RPMI8226 (cell line): ENCODE results near the gene ANKRD12.
"Not testable (repeated sequence)": the region's sequence is repeated elsewhere in the genome, so short reads cannot be mapped to it uniquely, and the experiment has no call there.

ENCODE experiments used
- DNase-seq: peaks from one replicate; pipeline ENCODE4 v3.0.0-alpha.2; 2015

The ANKRD12 gene

GRCh38 chr18:9234528-9234927, 97.9 kb downstream of the ANKRD12 start:
- no peak for DNase-seq

GRCh38 chr18:9237981-9238380, 101.4 kb downstream of the ANKRD12 start:
- DNase-seq: no peak

GRCh38 chr18:9239720-9240119, 103.1 kb downstream of the ANKRD12 start:
- DNase-seq: no peak

- DNase-seq: no peak
Measured at GRCh38 chr18:9240270-9240669, 103.7 kb downstream of the ANKRD12 start.

GRCh38 chr18:9243029-9243428, 106.4 kb downstream of the ANKRD12 start:
- DNase-seq: no peak

- DNase-seq: no peak
Measured at GRCh38 chr18:9244376-9244775, 107.8 kb downstream of the ANKRD12 start.

- DNase-seq: no peak
Measured at GRCh38 chr18:9248661-9249060, 112.1 kb downstream of the ANKRD12 start.

GRCh38 chr18:9249254-9249653, 112.7 kb downstream of the ANKRD12 start:
- DNase-seq: no peak

GRCh38 chr18:9259173-9259572, 122.6 kb downstream of the ANKRD12 start:
- DNase-seq: no peak

GRCh38 chr18:9260388-9261380, 124.1 kb downstream of the ANKRD12 start:
- no peak for DNase-seq

- DNase-seq: no peak
Measured at GRCh38 chr18:9263264-9263663, 126.7 kb downstream of the ANKRD12 start.

- not testable (repeated sequence) for DNase-seq
Measured at GRCh38 chr18:9264797-9265196, 128.2 kb downstream of the ANKRD12 start.

GRCh38 chr18:9273221-9273620, 136.6 kb downstream of the ANKRD12 start:
- no peak for DNase-seq

GRCh38 chr18:9275890-9276289, 139.3 kb downstream of the ANKRD12 start:
- DNase-seq: no peak

GRCh38 chr18:9278028-9278427, 141.4 kb downstream of the ANKRD12 start:
- DNase-seq: no peak

GRCh38 chr18:9280849-9281248, 144.3 kb downstream of the ANKRD12 start:
- no peak for DNase-seq

- no peak for DNase-seq
Measured at GRCh38 chr18:9281780-9282179, 145.2 kb downstream of the ANKRD12 start.

- DNase-seq: no peak
Measured at GRCh38 chr18:9283791-9284190, 147.2 kb downstream of the ANKRD12 start.

- no peak for DNase-seq
Measured at GRCh38 chr18:9285604-9286003, 149.0 kb downstream of the ANKRD12 start.

GRCh38 chr18:9287036-9287435, 150.5 kb downstream of the ANKRD12 start:
- DNase-seq: no peak

GRCh38 chr18:9289698-9290097, 153.1 kb downstream of the ANKRD12 start:
- no peak for DNase-seq

GRCh38 chr18:9290156-9290555, 153.6 kb downstream of the ANKRD12 start:
- no peak for DNase-seq

GRCh38 chr18:9292047-9292446, 155.5 kb downstream of the ANKRD12 start:
- no peak for DNase-seq

GRCh38 chr18:9293948-9294347, 157.4 kb downstream of the ANKRD12 start:
- no peak for DNase-seq
